Transverse colon (tissue), 4 donors: ENCODE results near the gene MRPS16. TPM values are rescaled to one million over a fixed set of nuclear protein-coding genes. Genes with fewer than 3 reads are reported as not detected.

Source experiments
- DNase-seq: peaks from one replicate; pipeline ENCODE4 v3.0.0-alpha.2; 2019
- H3K27ac ChIP-seq, 4 donors: fragments of 200-600 bp; sonication (generic); 2 replicates each; pipeline ENCODE4 v1.5.1; 2016 to 2018; ENCODE audit warnings: inconsistent platforms in 4 of 4
- H3K27me3 ChIP-seq: fragments of 200-600 bp; sonication (generic); 2 replicates; pipeline ENCODE4 v1.5.1; 2017; ENCODE audit warnings: inconsistent platforms
- H3K36me3 ChIP-seq, 4 donors: fragments of 200-600 bp; sonication (generic); 2 replicates each; pipeline ENCODE4 v1.5.1; 2017 to 2019; ENCODE audit warnings: inconsistent platforms in 4 of 4
- H3K4me1 ChIP-seq, 4 donors: fragments of 200-600 bp; sonication (generic); 2 replicates each; pipeline ENCODE4 v1.5.1; 2017 to 2020; ENCODE audit warnings: inconsistent platforms in 4 of 4
- H3K4me3 ChIP-seq, 4 donors: fragments of 200-600 bp; sonication (generic); 1 replicate in 1 of 4; 2 replicates in 3 of 4; pipeline versions ENCODE4 v1.5.1 to v1.6.1; 2017 to 2019; ENCODE audit warnings: inconsistent platforms in 4 of 4
- H3K9me3 ChIP-seq, 2 donors: fragments of 200-600 bp; sonication (generic); 2 replicates each; pipeline ENCODE4 v1.5.1; 2017 to 2019; ENCODE audit warnings: inconsistent platforms in 2 of 2
- EP300 ChIP-seq: sonication (generic); formaldehyde crosslinking; IDR thresholded peaks from one replicate; pipeline ENCODE4 v1.6.1; 2017; ENCODE audit warnings: antibody characterized with exemption, low read depth
- POLR2A ChIP-seq: fragments of 450-650 bp; IDR thresholded peaks from one replicate; pipeline ENCODE4 v1.6.1; 2016; ENCODE audit warnings: antibody characterized with exemption, mild to moderate bottlenecking, moderate library complexity
- POLR2AphosphoS5 ChIP-seq, 3 donors: sonication (generic); formaldehyde crosslinking; IDR thresholded peaks; one replicate each; pipeline ENCODE4 v1.6.1; 2016; ENCODE audit warnings: antibody characterized with exemption in 3 of 3
- WGBS, 2 donors: methylation state at CpG; one replicate each; pipeline ENCODE4 v1.1.5; 2018; ENCODE audit warnings: low coverage in 1 of 2; 5-methylcytosine and 5-hydroxymethylcytosine counted together
- in situ Hi-C, 4 donors: fragments of 200-750 bp; cut with MboI; loops; one replicate each; pipeline versions ENCODE4 v1.15.0 to v1.15.1; 2017; ENCODE audit warnings: low sequenced_read_pairs in 3 of 4, low pct_ligation_motif_present in 1 of 4, low pct_unique_long_range_greater_than_20kb in 1 of 4
- intact Hi-C: fragments of 100-400 bp; cut with DNase I; formaldehyde crosslinking; loops from one replicate; pipeline ENCODE4 v1.15.1; 2023; ENCODE audit warnings: low total_unique reads
- total RNA-seq, 4 donors: library from RNA; depleted of rRNA; stranded (reverse); fragments of >200 nt; gene quantifications; one replicate each; pipeline ENCODE4 v1.1.0, GENCODE V29; 2016
- TF ChIP-seq, protein P1 (sequence below), 5 experiments: fragments of 200-600 bp in 3 of 5; fragments of 450-650 bp in 2 of 5; sonication (generic) in 3 of 5; IDR thresholded peaks; 1 replicate in 2 of 5; 2 replicates in 3 of 5; pipeline ENCODE4 v1.5.1; 2016 to 2017; ENCODE audit warnings: antibody characterized with exemption in 5 of 5, inconsistent platforms in 3 of 5, mild to moderate bottlenecking in 2 of 5, moderate library complexity in 1 of 5

Gene MRPS16
- total RNA-seq, 4 donors from 2014 or later, result 41.0 to 54.5 (median 46.6) TPM

DNA sequence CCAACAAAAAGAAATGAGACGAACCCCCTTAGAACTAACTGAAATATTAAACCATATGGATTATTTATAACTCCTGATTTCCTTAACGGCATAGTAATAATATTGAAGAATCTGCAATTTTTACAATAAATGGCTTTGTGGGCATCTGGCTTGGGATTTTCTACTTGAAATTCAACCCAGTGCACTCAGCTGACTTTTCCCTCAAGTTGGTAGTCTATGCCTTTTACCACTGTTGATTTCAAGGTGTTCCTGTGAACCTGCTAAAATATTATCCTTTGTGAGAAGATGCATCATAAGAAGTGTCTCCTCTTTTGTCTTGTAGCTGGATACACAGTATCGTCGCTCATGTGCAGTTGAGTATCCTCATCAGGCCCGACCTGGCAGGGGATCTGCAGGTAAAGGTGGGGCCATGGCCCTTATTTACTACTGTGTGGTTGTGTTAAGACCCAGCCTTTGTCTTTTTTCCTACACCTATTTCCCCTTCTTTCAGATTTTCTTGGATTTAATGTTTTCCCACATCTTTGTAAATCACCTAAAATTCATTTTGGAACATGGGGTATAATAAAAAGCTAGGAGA is 13.4 kb downstream of the MRPS16 start:
- Histone ChIP-seq H3K27me3 (no peaks in the 10 kb centered on the region), H3K36me3 (peaks cover 0 to 45% (median 9%) of the 10 kb centered on the region in 4 donors), H3K27ac (no peak overlapping the region), H3K4me3 (no peak overlapping the region), H3K9me3 (no peaks in the 10 kb centered on the region), H3K4me1 (no peaks in the 10 kb centered on the region)
- WGBS, 2 donors, result 89 to 91% methylated on average over 5 of the region's 5 CpGs
- no peak for DNase-seq
- no peak for TF ChIP-seq POLR2A
- in situ Hi-C loops, result no loop called here
- intact Hi-C loops, result no loop called here

DNA sequence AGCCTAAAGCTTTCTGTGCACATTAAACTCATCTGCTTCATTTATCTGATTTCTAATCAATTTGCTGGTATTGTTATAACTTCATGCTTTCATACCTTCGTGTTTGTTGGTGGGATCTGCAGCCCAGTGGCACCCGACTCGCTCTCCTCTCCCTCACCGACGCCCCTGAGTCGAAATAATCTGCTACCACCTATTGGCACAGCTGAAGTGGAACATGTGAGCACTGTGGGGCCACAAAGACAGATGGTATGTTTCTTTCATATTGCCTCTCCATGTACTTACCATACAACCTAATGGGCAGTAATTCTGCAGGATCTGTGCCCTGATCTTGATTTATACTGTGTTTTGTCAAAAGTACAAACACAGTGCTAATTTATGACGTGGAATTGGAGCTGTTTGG is 17.7 kb downstream of the MRPS16 start:
- intact Hi-C loops, result no loop called here
- TF ChIP-seq POLR2AphosphoS5 (IDR thresholded peaks at IDR 0.05) (no peak), POLR2A (no peak), EP300 (no peak)
- TF ChIP-seq, protein P1, sequence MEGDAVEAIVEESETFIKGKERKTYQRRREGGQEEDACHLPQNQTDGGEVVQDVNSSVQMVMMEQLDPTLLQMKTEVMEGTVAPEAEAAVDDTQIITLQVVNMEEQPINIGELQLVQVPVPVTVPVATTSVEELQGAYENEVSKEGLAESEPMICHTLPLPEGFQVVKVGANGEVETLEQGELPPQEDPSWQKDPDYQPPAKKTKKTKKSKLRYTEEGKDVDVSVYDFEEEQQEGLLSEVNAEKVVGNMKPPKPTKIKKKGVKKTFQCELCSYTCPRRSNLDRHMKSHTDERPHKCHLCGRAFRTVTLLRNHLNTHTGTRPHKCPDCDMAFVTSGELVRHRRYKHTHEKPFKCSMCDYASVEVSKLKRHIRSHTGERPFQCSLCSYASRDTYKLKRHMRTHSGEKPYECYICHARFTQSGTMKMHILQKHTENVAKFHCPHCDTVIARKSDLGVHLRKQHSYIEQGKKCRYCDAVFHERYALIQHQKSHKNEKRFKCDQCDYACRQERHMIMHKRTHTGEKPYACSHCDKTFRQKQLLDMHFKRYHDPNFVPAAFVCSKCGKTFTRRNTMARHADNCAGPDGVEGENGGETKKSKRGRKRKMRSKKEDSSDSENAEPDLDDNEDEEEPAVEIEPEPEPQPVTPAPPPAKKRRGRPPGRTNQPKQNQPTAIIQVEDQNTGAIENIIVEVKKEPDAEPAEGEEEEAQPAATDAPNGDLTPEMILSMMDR (IDR thresholded peaks at IDR 0.05), result no peak
- 71 to 85% methylated on average over 3 to 7 of the region's 7 CpGs for WGBS, 2 donors
- no peak overlapping the region for H3K4me3 ChIP-seq
- no peak overlapping the region for H3K27ac ChIP-seq
- in situ Hi-C loops, result no loop called here
- H3K27me3 ChIP-seq, result no peaks in the 10 kb centered on the region
- H3K36me3 ChIP-seq, result peaks cover 0 to 10% (median 3%) of the 10 kb centered on the region in 4 donors
- no peaks in the 10 kb centered on the region for H3K4me1 ChIP-seq
- no peak for DNase-seq
- H3K9me3 ChIP-seq, result no peaks in the 10 kb centered on the region

DNA sequence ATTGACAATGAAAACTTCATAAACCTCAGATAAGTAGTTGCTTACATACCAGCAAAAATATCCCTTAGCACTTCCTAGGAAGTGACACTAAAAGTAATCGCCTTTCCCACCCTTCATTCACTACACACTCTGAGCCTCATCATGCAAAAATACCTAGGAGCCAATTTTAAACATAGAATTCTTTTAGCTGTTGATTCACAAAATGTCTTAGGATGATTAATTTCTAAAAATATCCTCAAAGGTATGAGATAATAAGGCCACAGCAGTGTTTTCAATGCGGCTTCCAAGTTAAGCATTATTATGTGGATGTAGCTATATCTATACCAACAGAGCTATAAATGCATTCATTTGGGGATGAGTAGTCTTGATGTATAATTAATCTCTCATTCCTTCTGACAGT is 18.6 kb downstream of the MRPS16 start:
- H3K36me3 ChIP-seq, result peaks cover 0 to 7% (median 3%) of the 10 kb centered on the region in 4 donors
- DNase-seq, result no peak
- no peak for TF ChIP-seq POLR2A
- TF ChIP-seq, protein P1 (IDR thresholded peaks at IDR 0.05), result no peak
- no peak for TF ChIP-seq EP300
- no peak for TF ChIP-seq POLR2AphosphoS5 (IDR thresholded peaks at IDR 0.05)
- in situ Hi-C loops (no loop called here), intact Hi-C loops (no loop called here)
- no peak overlapping the region for H3K27ac ChIP-seq
- H3K27me3 ChIP-seq, result no peaks in the 10 kb centered on the region
- no peak overlapping the region for H3K4me3 ChIP-seq
- no peaks in the 10 kb centered on the region for H3K9me3 ChIP-seq
- WGBS, 2 donors, result 81 to 90% methylated on average over 2 of the region's 2 CpGs
- no peaks in the 10 kb centered on the region for H3K4me1 ChIP-seq

DNA sequence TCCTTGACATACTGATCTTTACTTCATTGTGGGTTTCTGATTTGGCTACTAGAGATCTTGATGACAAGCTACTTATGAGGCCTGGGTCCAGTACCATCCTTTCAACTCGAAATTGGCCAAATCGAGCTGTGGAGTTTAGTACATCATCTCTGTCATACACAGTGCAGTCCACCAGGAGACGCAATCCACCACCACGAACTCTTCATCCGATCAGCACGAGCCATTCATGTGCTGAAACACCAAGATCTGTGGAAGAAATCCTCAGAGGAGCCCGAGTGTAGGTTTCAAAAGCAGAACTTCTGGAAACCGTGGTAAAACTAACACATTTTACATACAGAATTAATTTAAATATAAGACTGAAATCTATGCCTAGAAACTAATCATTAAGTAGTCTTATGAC is 19.6 kb downstream of the MRPS16 start:
- intact Hi-C loops, result no loop called here
- Histone ChIP-seq H3K9me3 (no peaks in the 10 kb centered on the region), H3K4me1 (no peaks in the 10 kb centered on the region), H3K4me3 (no peak overlapping the region), H3K36me3 (peaks cover 0 to 7% (median 3%) of the 10 kb centered on the region in 4 donors), H3K27me3 (no peaks in the 10 kb centered on the region), H3K27ac (no peak overlapping the region)
- in situ Hi-C loops, result no loop called here
- DNase-seq, result no peak
- WGBS, 2 donors, result 86 to 94% methylated on average over 5 to 8 of the region's 8 CpGs
- TF ChIP-seq EP300 (no peak), POLR2A (no peak), POLR2AphosphoS5 (IDR thresholded peaks at IDR 0.05) (no peak)
- TF ChIP-seq, protein P1 (IDR thresholded peaks at IDR 0.05), result no peak

DNA sequence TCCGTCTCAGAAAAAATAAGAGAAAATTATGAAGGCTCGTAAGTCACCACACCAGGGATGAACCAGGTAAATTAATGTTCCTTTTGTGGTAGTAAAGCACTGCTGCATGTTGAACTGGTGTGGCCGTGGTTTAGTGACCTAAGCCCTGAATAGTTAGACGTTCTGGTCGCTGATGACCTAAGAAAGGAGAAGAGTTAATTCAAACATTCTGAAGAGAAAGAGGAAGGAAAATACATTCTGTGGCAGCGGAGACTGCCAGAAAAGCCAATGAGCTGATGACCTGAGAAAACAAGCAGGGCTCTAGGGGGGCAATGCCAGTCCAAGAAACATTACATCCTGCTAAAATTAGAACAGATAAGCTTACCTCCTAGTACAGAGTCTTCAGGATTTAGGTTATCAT is 22.9 kb downstream of the MRPS16 start:
- 60 to 83% methylated on average over 3 to 6 of the region's 6 CpGs for WGBS, 2 donors
- no peak for DNase-seq
- no peaks in the 10 kb centered on the region for H3K9me3 ChIP-seq
- TF ChIP-seq EP300 (no peak), POLR2AphosphoS5 (IDR thresholded peaks at IDR 0.05) (no peak), POLR2A (no peak)
- TF ChIP-seq, protein P1 (IDR thresholded peaks at IDR 0.05), result no peak
- no peaks in the 10 kb centered on the region for H3K4me1 ChIP-seq
- intact Hi-C loops (no loop called here), in situ Hi-C loops (no loop called here)
- H3K4me3 ChIP-seq, result no peak overlapping the region
- no peaks in the 10 kb centered on the region for H3K27me3 ChIP-seq
- no peak overlapping the region for H3K27ac ChIP-seq
- H3K36me3 ChIP-seq, result peaks cover 0 to 5% (median 2%) of the 10 kb centered on the region in 4 donors
